ENCODE measurements around the gene SMTNL2.

SMTNL2 gene

GRCh38 chr17:4605826-4606225 lies 21.5 kb downstream of the SMTNL2 start:
- TF ChIP-seq CTCF (IDR thresholded peaks at IDR 0.05; ENCODE audit: insufficient read depth, missing control alignments): no peak
- DNase-seq (ENCODE audit: insufficient read length, low spot score) (no peak), FAIRE-seq (no peak)

GRCh38 chr17:4607261-4607741 lies 23.0 kb downstream of the SMTNL2 start:
- no peak for DNase-seq (ENCODE audit: insufficient read length, low spot score)
- no peak for TF ChIP-seq CTCF (IDR thresholded peaks at IDR 0.05; ENCODE audit: insufficient read depth, missing control alignments)
- FAIRE-seq: no peak

GRCh38 chr17:4607773-4608187 lies 23.5 kb downstream of the SMTNL2 start:
- FAIRE-seq (no peak), DNase-seq (ENCODE audit: insufficient read length, low spot score) (no peak)
- TF ChIP-seq CTCF (IDR thresholded peaks at IDR 0.05; ENCODE audit: insufficient read depth, missing control alignments): no peak

GRCh38 chr17:4609761-4610160 lies 25.4 kb downstream of the SMTNL2 start:
- no peak for TF ChIP-seq CTCF (IDR thresholded peaks at IDR 0.05; ENCODE audit: insufficient read depth, missing control alignments)
- FAIRE-seq: no peak
- no peak for DNase-seq (ENCODE audit: insufficient read length, low spot score)

GRCh38 chr17:4610162-4610561 lies 25.8 kb downstream of the SMTNL2 start:
- DNase-seq (ENCODE audit: insufficient read length, low spot score): no peak
- no peak for TF ChIP-seq CTCF (IDR thresholded peaks at IDR 0.05; ENCODE audit: insufficient read depth, missing control alignments)
- no peak for FAIRE-seq

- no peak for DNase-seq (ENCODE audit: insufficient read length, low spot score)
- TF ChIP-seq CTCF (IDR thresholded peaks at IDR 0.05; ENCODE audit: insufficient read depth, missing control alignments): no peak
- no peak for FAIRE-seq
Observed at GRCh38 chr17:4610656-4611055, 26.3 kb downstream of the SMTNL2 start.

- no peak for DNase-seq (ENCODE audit: insufficient read length, low spot score)
- no peak for TF ChIP-seq CTCF (IDR thresholded peaks at IDR 0.05; ENCODE audit: insufficient read depth, missing control alignments)
- no peak for FAIRE-seq
Observed at GRCh38 chr17:4616476-4616875, 32.1 kb downstream of the SMTNL2 start.
